NT2/D1 (cell line): ENCODE measurements around the gene PPP1R7.
"Not testable (repeated sequence)": the region's sequence is repeated elsewhere in the genome, so short reads cannot be mapped to it uniquely, and the experiment has no call there.

Source experiments
- DNase-seq: peaks from one replicate; pipeline ENCODE4 v3.0.0-alpha.2; 2011; ENCODE audit warnings: low read depth, low spot score
- H3K27me3 ChIP-seq: 2 replicates; pipeline ENCODE4 v1.6.0; 2011; ENCODE audit warnings: mild to moderate bottlenecking; ENCODE audit not compliant: insufficient read length, insufficient read depth
- H3K36me3 ChIP-seq: 2 replicates; pipeline ENCODE4 v1.6.1; 2011; ENCODE audit warnings: mild to moderate bottlenecking, low read length, mixed read lengths; ENCODE audit not compliant: insufficient read depth, insufficient read length
- H3K4me1 ChIP-seq: 2 replicates; pipeline ENCODE4 v1.5.1; 2011; ENCODE audit not compliant: insufficient read depth, insufficient read length
- H3K4me3 ChIP-seq: 2 replicates; pipeline ENCODE4 v1.5.1; 2011; ENCODE audit warnings: low read depth; ENCODE audit not compliant: insufficient read length
- H3K9ac ChIP-seq: 2 replicates; pipeline ENCODE4 v1.6.0; 2011; ENCODE audit warnings: low read depth; ENCODE audit not compliant: insufficient read length
- H3K9me3 ChIP-seq: 2 replicates; pipeline ENCODE4 v1.5.1; 2011; ENCODE audit warnings: mild to moderate bottlenecking, low read length; ENCODE audit not compliant: insufficient read depth
- SUZ12 ChIP-seq: IDR thresholded peaks from 2 replicates; pipeline ENCODE4 v1.6.1; 2011; ENCODE audit not compliant: insufficient read length, insufficient read depth; ENCODE audit errors: extremely low read depth
- YY1 ChIP-seq: IDR thresholded peaks from 2 replicates; pipeline ENCODE4 v1.6.1; 2011; ENCODE audit not compliant: insufficient read length, insufficient read depth
- ZNF274 ChIP-seq: IDR thresholded peaks from 2 replicates; pipeline ENCODE4 v1.6.1; 2011; ENCODE audit warnings: mild to moderate bottlenecking, low read depth, low read length

PPP1R7 gene, protein sequence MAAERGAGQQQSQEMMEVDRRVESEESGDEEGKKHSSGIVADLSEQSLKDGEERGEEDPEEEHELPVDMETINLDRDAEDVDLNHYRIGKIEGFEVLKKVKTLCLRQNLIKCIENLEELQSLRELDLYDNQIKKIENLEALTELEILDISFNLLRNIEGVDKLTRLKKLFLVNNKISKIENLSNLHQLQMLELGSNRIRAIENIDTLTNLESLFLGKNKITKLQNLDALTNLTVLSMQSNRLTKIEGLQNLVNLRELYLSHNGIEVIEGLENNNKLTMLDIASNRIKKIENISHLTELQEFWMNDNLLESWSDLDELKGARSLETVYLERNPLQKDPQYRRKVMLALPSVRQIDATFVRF

GRCh38 chr2:241149925-241150659 is at the start of gene PPP1R7:
TSS of gene PPP1R7 (plus strand) at chr2:241150467. CDS start at chr2:241150496, 29 bp downstream.
- Histone ChIP-seq H3K9me3 (no peaks in the 10 kb centered on the region), H3K4me3 (peak within 1 kb of the TSS; percentile 82), H3K9ac (peak within 1 kb of the TSS; percentile 92), H3K36me3 (peaks cover 18% of the 10 kb centered on the region), H3K27me3 (peaks cover 15% of the 10 kb centered on the region), H3K4me1 (peaks cover 19% of the 10 kb centered on the region)
- TF ChIP-seq SUZ12 = no peak
- TF ChIP-seq YY1 = peak; percentile 85
- DNase-seq = peak; percentile 94

GRCh38 chr2:241102239-241102803 is 47.9 kb upstream of the PPP1R7 start, which contains the start of gene MTERF4:
TSS of gene MTERF4 (minus strand) at chr2:241102287. CDS start at chr2:241102273, 14 bp downstream.
- DNase-seq = peak; percentile 78
- peaks cover 48% of the 10 kb centered on the region for H3K36me3 ChIP-seq
- peak within 1 kb of the TSS; percentile 99 for H3K4me3 ChIP-seq
- peaks cover 3% of the 10 kb centered on the region for H3K4me1 ChIP-seq
- peak within 1 kb of the TSS; percentile 98 for H3K9ac ChIP-seq
- no peaks in the 10 kb centered on the region for H3K9me3 ChIP-seq
- TF ChIP-seq SUZ12 (no peak), YY1 (peak; percentile 73)
- H3K27me3 ChIP-seq = no peaks in the 10 kb centered on the region

GRCh38 chr2:241103176-241103595 is 47.1 kb upstream of the PPP1R7 start:
- Histone ChIP-seq H3K36me3 (peaks cover 47% of the 10 kb centered on the region), H3K4me1 (peaks cover 3% of the 10 kb centered on the region), H3K9ac (peak overlapping the region; percentile 98), H3K4me3 (peak overlapping the region; percentile 99), H3K27me3 (no peaks in the 10 kb centered on the region), H3K9me3 (no peaks in the 10 kb centered on the region)
- TF ChIP-seq YY1 (no peak), ZNF274 (no peak), SUZ12 (no peak)
- DNase-seq = no peak

- H3K36me3 ChIP-seq = peaks cover 39% of the 10 kb centered on the region
- DNase-seq, H3K27me3 ChIP-seq, H3K4me1 ChIP-seq, H3K4me3 ChIP-seq, H3K9me3 ChIP-seq, H3K9ac ChIP-seq: not testable (repeated sequence)
Observed at GRCh38 chr2:241104611-241105010, 45.7 kb upstream of the PPP1R7 start.

GRCh38 chr2:241105641-241106040 is 44.6 kb upstream of the PPP1R7 start:
- no peak for DNase-seq
- no peaks in the 10 kb centered on the region for H3K9me3 ChIP-seq
- peaks cover 28% of the 10 kb centered on the region for H3K36me3 ChIP-seq
- no peak overlapping the region for H3K4me3 ChIP-seq
- peaks cover 3% of the 10 kb centered on the region for H3K4me1 ChIP-seq
- H3K27me3 ChIP-seq = no peaks in the 10 kb centered on the region
- H3K9ac ChIP-seq = no peak overlapping the region
- TF ChIP-seq YY1 = no peak
- TF ChIP-seq SUZ12 = no peak

DNA sequence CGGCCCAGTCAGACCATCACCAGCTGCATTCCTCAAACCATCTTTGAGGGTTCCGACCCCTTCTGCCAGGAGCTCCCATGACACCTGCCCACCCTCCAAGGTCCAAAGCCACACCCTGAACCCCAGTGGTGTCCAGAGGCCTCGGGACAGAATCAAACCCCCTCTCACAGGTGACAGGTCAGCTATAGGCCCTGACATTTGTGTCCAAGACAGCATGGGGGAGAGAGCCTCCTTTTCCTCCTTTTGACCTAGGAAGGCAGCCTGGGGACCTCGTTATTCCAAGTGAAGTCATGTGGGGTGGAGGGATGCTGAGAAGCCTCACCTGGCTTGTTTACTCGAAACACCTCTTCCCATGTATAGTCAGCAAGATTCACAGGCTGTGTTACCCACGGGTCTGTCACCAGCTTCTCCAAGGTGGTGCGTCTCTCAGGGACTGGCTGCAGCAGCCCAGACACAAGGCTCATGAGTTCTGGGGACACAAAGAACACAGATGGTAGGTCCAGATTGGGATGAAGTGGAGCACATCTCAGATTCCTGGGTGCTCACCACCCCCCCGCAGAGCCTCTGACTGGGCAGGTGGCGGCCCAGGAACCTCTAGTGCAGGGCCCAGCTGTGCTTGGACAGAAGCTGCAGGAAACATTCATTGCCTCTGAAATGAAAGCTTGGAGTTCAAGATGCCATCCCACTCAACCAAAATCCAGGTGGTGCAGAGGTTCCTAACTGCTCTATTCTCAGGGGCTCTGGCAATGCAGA is 43.1 kb upstream of the PPP1R7 start:
- H3K9me3 ChIP-seq = no peaks in the 10 kb centered on the region
- DNase-seq = no peak
- H3K4me3 ChIP-seq = no peak overlapping the region
- H3K36me3 ChIP-seq = peaks cover 37% of the 10 kb centered on the region
- no peak overlapping the region for H3K9ac ChIP-seq
- TF ChIP-seq SUZ12 = no peak
- TF ChIP-seq ZNF274 = no peak
- TF ChIP-seq YY1 = no peak
- no peaks in the 10 kb centered on the region for H3K27me3 ChIP-seq
- no peaks in the 10 kb centered on the region for H3K4me1 ChIP-seq
